Renal cortex interstitium (tissue), 11 donors: ENCODE measurements around the gene BCDIN3D. TPM values are rescaled to one million over a fixed set of nuclear protein-coding genes. Genes with fewer than 3 reads are reported as not detected.

ENCODE experiments used
- DNase-seq, 11 donors: peaks; one replicate each; pipeline ENCODE4 v3.0.0-alpha.2; 2013; ENCODE audit warnings: low read depth in 9 of 11, low spot score in 4 of 11; ENCODE audit errors: extremely low read depth in 1 of 11
- polyA plus RNA-seq, 3 donors: library from polyadenylated mRNA; unstranded; fragments of 120-200 nt; gene quantifications; one replicate each; pipeline ENCODE4 v1.2.1, GENCODE V29; 2013; ENCODE audit not compliant: insufficient read length in 3 of 3

Gene BCDIN3D
- polyA plus RNA-seq, 3 donors, result 7.2 to 9.0 (median 8.2) TPM

GRCh38 chr12:49828133-49829091, 14.5 kb downstream of the BCDIN3D start, which contains the start of gene NCKAP5L:
Gene NCKAP5L, minus strand, starts transcription at chr12:49828413. Its CDS starts 24,369 bp downstream, at chr12:49804044.
- peak; percentile 83 to 97 (median 93) for DNase-seq

- peak in 2 of 11 donors; percentile 59 to 62 for DNase-seq
Measured at GRCh38 chr12:49827401-49828099, 15.4 kb downstream of the BCDIN3D start.

- no peak for DNase-seq
Measured at GRCh38 chr12:49827051-49827400, 15.9 kb downstream of the BCDIN3D start.

DNA sequence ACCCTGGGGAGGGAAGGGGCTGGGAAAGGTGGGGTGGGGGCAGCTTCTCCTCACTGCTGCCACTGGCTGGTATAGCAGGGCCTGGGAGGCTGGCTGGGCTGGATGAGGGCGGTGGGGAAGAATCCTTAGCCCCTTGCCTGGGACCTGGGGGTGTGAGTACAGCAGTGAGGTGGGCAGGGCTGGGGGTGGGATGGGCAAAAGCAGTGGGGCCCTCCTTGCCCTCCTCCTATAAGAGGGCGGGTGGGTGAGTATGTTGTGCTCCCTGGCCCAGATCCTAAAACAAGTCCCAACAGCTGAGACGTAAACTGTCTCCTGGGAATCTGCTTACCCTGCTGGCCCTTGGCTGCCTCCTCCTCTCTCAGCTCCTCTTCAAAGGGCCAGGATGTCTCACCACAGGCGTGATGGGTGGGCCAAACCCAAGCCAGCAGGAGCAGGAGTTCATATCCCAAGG, 16.9 kb downstream of the BCDIN3D start:
- no peak for DNase-seq

DNA sequence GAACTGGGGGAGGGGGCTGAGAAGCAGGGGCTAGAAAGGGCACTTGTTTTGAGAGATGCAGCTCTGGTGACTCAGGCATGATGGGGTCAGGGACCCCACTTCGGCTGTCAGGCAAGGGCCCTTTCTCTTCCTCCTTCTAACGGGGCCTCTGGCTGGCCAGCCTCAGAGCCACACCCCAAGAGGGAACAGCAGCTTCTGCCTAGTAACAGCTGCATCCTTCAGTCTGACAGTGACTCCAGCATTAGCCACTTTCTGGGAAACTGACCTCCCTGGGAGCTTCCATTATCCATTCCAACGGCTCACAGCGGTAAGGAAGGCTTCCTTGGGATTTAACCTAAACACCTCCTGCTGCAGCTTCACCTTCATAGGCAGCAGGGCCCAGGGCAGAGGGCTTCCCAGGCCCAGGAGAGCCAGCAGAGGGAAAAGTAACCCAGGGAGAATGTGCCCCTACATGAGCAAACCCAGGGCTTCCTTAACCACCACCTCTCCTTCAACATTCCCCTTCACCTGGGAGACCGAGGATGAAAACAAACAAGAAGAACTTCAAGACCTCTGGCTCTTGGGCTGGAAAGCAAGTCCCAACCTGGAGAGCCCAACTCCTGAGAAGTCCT, 17.4 kb downstream of the BCDIN3D start:
- DNase-seq, result no peak

- DNase-seq, result no peak
Measured at GRCh38 chr12:49824895-49825294, 18.0 kb downstream of the BCDIN3D start.

GRCh38 chr12:49824416-49824815, 18.5 kb downstream of the BCDIN3D start:
- DNase-seq, result no peak

- no peak for DNase-seq
Measured at GRCh38 chr12:49823951-49824350, 19.0 kb downstream of the BCDIN3D start.

- no peak for DNase-seq
Measured at GRCh38 chr12:49823350-49823749, 19.6 kb downstream of the BCDIN3D start.

DNA sequence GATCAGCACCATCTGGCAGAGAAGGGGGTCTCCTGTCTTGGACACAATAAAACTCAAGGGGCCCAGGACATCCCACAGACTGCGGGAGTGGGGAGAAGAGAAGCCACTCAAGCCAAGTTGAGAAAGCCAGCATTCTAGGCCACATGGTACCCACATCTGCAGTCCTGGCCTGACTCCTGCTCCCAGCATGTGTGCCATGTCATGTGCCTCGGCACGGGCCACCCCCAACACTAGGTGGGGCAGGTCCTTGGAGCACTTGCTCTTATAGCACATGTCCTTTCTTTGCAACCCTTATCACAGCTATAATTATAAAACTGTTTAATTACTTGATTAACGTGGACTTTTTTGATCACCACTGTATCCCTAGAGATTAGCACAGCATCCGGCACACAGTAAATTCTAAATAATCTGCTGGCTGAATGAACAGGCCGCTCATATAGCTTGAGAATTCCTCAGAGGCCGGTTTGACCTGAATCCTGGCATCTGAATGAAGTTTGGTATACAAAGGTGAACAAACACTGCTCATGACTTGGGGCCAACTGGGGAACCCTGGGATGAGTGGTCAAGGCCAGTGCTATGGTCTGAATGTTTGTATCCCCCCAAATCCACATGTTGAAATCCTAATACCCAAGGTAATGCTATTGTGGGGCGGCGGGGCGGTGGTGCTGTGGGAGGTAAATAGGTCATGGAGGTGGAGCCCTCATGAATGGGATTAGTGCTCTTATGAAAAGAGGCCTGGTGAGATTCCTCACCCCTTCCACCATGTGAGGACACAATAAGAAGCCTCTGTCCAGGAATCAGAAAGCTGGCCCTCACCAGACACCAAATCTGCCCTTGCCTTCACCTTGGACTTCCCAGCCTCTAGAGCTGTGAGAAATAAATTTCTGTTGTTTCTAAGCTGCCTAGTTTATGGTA, 21.3 kb downstream of the BCDIN3D start:
- no peak for DNase-seq

GRCh38 chr12:49819786-49820185, 23.1 kb downstream of the BCDIN3D start:
- DNase-seq, result no peak

- no peak for DNase-seq
Measured at GRCh38 chr12:49818241-49818895, 24.5 kb downstream of the BCDIN3D start.

DNA sequence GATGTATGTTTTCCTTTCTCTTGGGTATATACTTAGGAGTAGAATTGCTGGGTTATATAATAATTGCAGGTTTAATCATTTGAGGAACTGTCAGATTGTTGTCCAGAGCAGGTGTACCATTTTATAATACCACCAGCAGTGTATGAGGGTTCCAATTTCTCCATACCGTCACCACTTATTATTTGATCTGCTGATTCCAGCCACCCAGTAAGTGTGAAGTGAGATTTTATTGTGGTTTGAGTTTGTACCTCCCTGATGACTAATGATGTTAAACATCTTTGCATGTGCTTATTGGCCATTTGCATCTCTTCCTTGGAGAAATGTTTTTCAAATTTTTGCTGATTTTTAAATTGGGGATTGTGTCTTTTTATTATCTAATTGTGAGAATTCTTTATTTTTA, 29.8 kb downstream of the BCDIN3D start:
- DNase-seq, result no peak

DNA sequence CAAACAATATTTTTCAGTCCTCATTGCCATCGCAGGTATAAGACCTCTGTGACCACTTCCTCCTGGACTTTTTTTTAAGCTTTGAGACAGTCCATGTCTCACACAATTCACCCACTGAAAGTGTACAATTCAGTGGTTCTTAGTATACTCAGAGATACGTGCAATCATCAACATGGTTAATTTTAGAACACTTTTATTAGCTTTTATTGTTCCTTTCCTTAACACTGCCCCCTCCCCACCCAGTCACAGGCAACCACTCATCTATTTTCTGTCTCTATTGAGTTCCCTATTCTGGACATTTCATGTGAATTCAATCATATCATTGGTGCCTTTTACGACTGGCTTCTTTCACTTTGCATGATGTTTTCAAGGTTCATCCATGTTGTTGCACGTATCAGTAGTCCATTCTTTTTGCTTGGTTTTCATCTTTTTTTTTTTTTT, 30.9 kb downstream of the BCDIN3D start:
- DNase-seq, result no peak

DNA sequence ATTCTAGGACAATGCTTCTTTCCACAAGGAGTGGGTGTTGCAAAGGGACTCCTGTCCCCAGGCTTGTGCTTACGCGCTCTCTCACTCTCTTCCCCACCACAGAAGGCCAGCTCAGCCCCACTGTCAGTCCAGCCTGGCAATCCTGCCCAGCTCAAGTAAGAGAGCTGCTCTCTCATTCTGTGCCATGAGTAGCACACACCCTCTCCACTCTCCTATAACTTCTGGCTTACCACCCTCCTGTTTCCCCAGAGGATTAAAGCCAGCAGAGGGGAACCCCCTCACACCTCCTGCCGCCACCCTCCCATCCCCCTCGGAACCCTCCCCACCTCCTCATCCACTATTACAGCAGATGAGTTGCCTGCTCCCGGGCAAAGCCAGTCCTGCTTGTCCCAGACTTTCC, 31.8 kb downstream of the BCDIN3D start:
- DNase-seq, result no peak

- DNase-seq, result no peak
Measured at GRCh38 chr12:49809906-49810389, 33.0 kb downstream of the BCDIN3D start.

DNA sequence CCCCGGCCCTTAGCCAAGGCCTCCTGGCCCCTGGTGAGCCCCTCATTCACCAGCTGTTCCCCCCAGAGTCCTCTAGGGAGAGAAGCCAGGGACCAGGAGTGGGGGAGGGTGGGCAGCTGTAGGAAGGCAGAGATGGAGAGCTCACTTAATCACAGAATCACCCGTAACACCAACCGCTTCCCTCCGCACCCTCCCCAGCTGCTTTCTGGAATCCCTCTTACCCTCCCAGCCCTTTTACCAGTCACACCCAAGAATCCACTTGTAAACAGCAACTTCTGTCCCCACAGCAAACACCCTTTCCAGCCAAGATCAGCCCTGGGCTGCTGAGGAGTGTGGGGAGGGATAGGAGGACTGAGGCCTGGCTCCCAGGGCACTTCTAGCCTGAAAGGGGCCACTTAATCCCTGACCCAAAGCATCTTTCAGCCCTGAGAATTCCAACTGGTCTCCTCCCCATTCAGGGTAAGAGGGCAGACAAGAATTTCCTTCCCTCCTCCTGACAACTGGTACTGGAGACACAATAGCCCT, 33.5 kb downstream of the BCDIN3D start:
- no peak for DNase-seq
